ENCODE data around the gene ZBTB9.

DNA sequence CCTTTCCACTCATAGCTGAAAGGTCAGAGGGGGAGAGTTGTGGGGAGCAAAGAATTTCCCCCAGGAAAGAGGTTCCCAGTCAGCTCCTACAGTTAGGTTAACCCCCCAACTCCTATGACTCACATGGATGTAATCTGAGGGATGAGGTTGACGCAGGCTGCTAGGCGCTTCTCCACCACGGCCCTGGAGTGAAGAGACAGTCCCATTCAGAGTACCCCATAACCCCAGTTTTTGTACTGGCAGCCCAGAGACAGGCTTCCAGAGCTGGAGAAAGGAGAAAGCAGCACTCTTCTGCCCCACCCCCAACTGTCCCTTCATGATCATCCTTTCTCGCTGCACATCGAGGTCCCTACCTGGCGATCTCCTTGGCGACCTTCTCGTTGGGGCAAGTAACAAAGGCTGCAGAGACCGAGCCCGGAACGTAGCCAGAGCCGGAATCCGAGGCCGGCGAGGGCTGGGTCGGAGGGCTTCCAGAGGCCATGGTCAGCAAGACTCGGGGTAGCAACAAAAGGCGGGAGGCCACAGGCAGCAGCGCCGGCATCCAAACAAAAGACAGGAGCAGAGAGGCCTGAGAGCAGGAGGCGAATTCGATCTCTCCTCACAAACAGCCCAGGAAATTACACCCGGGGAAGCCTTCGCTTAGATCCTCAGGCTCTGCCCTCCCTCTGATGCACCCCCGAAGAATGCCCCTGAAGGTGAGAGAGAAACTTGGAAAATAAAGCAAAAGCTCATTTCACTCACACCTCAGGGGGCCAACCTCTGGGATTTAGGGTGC, 37.1 kb upstream of the ZBTB9 start:
- no peak for TF ChIP-seq CTCF (IDR thresholded peaks at IDR 0.05)
- no peak for TF ChIP-seq POLR2A (IDR thresholded peaks at IDR 0.05)
